ENCODE measurements around the gene CACNA1A. TPM values are rescaled to one million over a fixed set of nuclear protein-coding genes. Genes with fewer than 3 reads are reported as not detected.
"Not testable (repeated sequence)": the region's sequence is repeated elsewhere in the genome, so short reads cannot be mapped to it uniquely, and the experiment has no call there.

CACNA1A gene
- 0.32 and 0.47 TPM in 2 replicates for total RNA-seq

- peaks cover 47% of the 10 kb centered on the region for H3K27me3 Mint-ChIP-seq (ENCODE audit: insufficient read depth)
- no peak for DNase-seq (ENCODE audit: low spot score)
- no peaks in the 10 kb centered on the region for H3K9me3 Mint-ChIP-seq
- H3K27ac Mint-ChIP-seq, result no peak within 1 kb of the TSS
- H3K4me3 Mint-ChIP-seq, result no peak within 1 kb of the TSS
- no peaks in the 10 kb centered on the region for H3K36me3 Mint-ChIP-seq (ENCODE audit: low read depth)
- H3K4me1 Mint-ChIP-seq (ENCODE audit: low read depth), result no peaks in the 10 kb centered on the region
- intact Hi-C loops (cut with micrococcal nuclease), result no loop called here
These were observed at the start of gene CACNA1A for GRCh38 chr19:13506471-13506820. Gene CACNA1A (minus strand): TSS chr19:13506479. CDS start chr19:13506224, 255 bp downstream.

GRCh38 chr19:13554506-13555240, 48.4 kb upstream of the CACNA1A start:
- H3K9me3 Mint-ChIP-seq, result no peaks in the 10 kb centered on the region
- H3K27me3 Mint-ChIP-seq (ENCODE audit: insufficient read depth), result peaks cover 4% of the 10 kb centered on the region
- intact Hi-C loops (cut with micrococcal nuclease), result no loop called here

GRCh38 chr19:13553880-13554400, 47.7 kb upstream of the CACNA1A start:
- no peak overlapping the region for H3K27ac Mint-ChIP-seq

More at GRCh38 chr19:13554506-13555240, 48.4 kb upstream of the CACNA1A start:
- no peaks in the 10 kb centered on the region for H3K4me1 Mint-ChIP-seq (ENCODE audit: low read depth)
- H3K36me3 Mint-ChIP-seq (ENCODE audit: low read depth), result no peaks in the 10 kb centered on the region
- no peak overlapping the region for H3K27ac Mint-ChIP-seq
- no peak overlapping the region for H3K4me3 Mint-ChIP-seq
- DNase-seq (ENCODE audit: low spot score), result no peak

GRCh38 chr19:13548131-13548530, 41.9 kb upstream of the CACNA1A start:
- Mint-ChIP-seq H3K27ac (no peak overlapping the region), H3K27me3 (ENCODE audit: insufficient read depth) (peaks cover 4% of the 10 kb centered on the region), H3K36me3 (ENCODE audit: low read depth) (no peaks in the 10 kb centered on the region), H3K4me1 (ENCODE audit: low read depth) (no peaks in the 10 kb centered on the region), H3K9me3 (no peaks in the 10 kb centered on the region), H3K4me3 (no peak overlapping the region)
- intact Hi-C loops (cut with micrococcal nuclease), result no loop called here
- DNase-seq (ENCODE audit: low spot score), result no peak

More at GRCh38 chr19:13553880-13554400, 47.7 kb upstream of the CACNA1A start:
- intact Hi-C loops (cut with micrococcal nuclease), result no loop called here
- no peaks in the 10 kb centered on the region for H3K9me3 Mint-ChIP-seq
- no peaks in the 10 kb centered on the region for H3K36me3 Mint-ChIP-seq (ENCODE audit: low read depth)
- no peak for DNase-seq (ENCODE audit: low spot score)
- H3K4me1 Mint-ChIP-seq (ENCODE audit: low read depth), result no peaks in the 10 kb centered on the region
- peaks cover 4% of the 10 kb centered on the region for H3K27me3 Mint-ChIP-seq (ENCODE audit: insufficient read depth)
- no peak overlapping the region for H3K4me3 Mint-ChIP-seq

DNA sequence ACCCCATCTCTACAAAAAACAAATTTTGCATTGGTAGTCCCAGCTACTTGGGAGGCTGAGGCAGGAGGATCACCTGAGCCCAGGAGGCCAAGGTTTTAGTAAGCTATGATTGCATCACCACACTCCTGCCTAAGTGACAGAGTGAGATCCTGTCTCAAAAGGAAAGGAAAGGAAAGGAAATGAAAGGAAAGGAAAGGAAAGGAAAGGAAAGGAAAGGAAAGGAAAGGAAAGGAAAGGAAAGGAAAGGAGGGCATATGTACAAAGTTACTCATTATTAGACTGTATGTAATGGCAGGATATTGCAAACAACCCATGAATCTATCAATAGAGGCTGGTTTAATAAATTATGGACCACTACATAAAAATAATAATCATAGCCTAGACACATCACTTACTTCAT, 40.8 kb upstream of the CACNA1A start:
- DNase-seq (ENCODE audit: low spot score), result no peak
- Mint-ChIP-seq H3K27me3 (ENCODE audit: insufficient read depth) (peaks cover 4% of the 10 kb centered on the region), H3K4me1 (ENCODE audit: low read depth) (no peaks in the 10 kb centered on the region), H3K36me3 (ENCODE audit: low read depth) (no peaks in the 10 kb centered on the region), H3K27ac (no peak overlapping the region), H3K9me3 (no peaks in the 10 kb centered on the region), H3K4me3 (no peak overlapping the region)
- intact Hi-C loops (cut with micrococcal nuclease), result no loop called here

DNA sequence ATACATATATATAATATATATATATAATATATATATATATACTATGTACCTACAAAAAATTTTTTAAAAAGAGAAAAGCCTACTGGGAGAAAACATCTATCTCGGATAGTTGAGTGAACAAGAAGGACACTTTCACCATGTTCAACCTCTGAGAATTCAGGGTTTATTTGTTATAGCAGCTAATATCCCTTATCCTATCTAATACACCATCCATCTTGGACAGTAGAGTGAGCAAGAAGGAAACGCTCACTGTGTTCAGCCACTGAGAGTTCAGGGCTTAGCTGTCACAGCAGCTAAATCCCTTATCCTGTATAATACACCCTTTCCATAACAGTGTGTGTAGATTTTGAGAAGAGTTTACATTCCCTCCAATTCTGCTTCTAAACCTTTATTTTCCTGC, 38.1 kb upstream of the CACNA1A start:
- no peaks in the 10 kb centered on the region for H3K9me3 Mint-ChIP-seq
- no peaks in the 10 kb centered on the region for H3K4me1 Mint-ChIP-seq (ENCODE audit: low read depth)
- no peaks in the 10 kb centered on the region for H3K27me3 Mint-ChIP-seq (ENCODE audit: insufficient read depth)
- intact Hi-C loops (cut with micrococcal nuclease), result no loop called here
- DNase-seq (ENCODE audit: low spot score), result no peak
- H3K27ac Mint-ChIP-seq, result no peak overlapping the region
- no peak overlapping the region for H3K4me3 Mint-ChIP-seq
- no peaks in the 10 kb centered on the region for H3K36me3 Mint-ChIP-seq (ENCODE audit: low read depth)

GRCh38 chr19:13541554-13541953, 35.3 kb upstream of the CACNA1A start:
- H3K4me1 Mint-ChIP-seq (ENCODE audit: low read depth), result no peaks in the 10 kb centered on the region
- H3K27me3 Mint-ChIP-seq (ENCODE audit: insufficient read depth), result peaks cover 1% of the 10 kb centered on the region
- H3K9me3 Mint-ChIP-seq, result no peaks in the 10 kb centered on the region
- H3K27ac Mint-ChIP-seq, result no peak overlapping the region
- intact Hi-C loops (cut with micrococcal nuclease), result no loop called here
- H3K36me3 Mint-ChIP-seq (ENCODE audit: low read depth), result no peaks in the 10 kb centered on the region
- no peak for DNase-seq (ENCODE audit: low spot score)
- H3K4me3 Mint-ChIP-seq, result no peak overlapping the region

DNA sequence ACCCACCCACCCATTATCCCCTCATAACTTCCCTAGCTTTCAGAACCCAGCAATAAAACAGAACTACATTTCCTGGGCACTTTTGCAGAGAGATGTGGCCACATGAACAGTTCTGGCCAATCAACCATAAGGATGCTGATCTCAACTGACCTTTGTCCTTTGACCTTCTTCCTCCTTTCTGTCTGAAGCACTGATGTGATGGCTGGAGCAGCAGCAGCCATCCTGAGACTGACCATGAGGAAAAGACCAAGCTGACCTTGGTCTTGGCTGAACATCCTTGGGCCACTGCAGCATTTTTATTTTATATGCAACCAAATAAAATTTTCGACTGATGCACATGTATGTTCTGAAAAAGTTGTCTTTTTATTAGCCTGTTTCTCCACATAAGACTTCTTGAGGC, 33.1 kb upstream of the CACNA1A start:
- no peaks in the 10 kb centered on the region for H3K36me3 Mint-ChIP-seq (ENCODE audit: low read depth)

GRCh38 chr19:13538601-13539253, 32.4 kb upstream of the CACNA1A start:
- intact Hi-C loops (cut with micrococcal nuclease), result no loop called here
- Mint-ChIP-seq H3K36me3 (ENCODE audit: low read depth) (no peaks in the 10 kb centered on the region), H3K4me1 (ENCODE audit: low read depth) (no peaks in the 10 kb centered on the region), H3K27me3 (ENCODE audit: insufficient read depth) (peaks cover 1% of the 10 kb centered on the region), H3K9me3 (no peaks in the 10 kb centered on the region), H3K27ac (no peak overlapping the region), H3K4me3 (no peak overlapping the region)
- no peak for DNase-seq (ENCODE audit: low spot score)

More for the DNA sequence above, 33.1 kb upstream of the CACNA1A start:
- Mint-ChIP-seq H3K9me3 (no peaks in the 10 kb centered on the region), H3K27ac (no peak overlapping the region), H3K4me1 (ENCODE audit: low read depth) (no peaks in the 10 kb centered on the region), H3K27me3 (ENCODE audit: insufficient read depth) (peaks cover 1% of the 10 kb centered on the region), H3K4me3 (no peak overlapping the region)
- intact Hi-C loops (cut with micrococcal nuclease), result no loop called here
- no peak for DNase-seq (ENCODE audit: low spot score)

DNA sequence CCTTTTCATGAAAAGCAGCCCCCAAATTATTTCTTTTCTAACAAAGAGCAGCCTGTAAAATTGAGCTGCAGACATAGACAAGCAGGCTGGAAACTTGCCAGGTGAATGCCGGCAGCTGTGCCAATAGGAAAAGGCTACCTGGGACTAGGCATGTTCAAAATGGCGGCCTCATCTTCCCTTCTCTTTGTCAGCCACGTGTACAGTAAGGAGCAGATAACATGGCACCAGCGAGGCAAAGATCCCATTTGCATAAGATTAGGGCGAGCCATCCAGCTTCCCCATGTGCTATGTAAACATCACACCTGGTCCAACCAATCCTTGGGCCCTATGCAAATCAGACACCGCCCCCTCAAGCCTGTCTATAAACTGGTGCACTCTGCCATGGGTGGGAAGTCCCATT, 31.2 kb upstream of the CACNA1A start:
- no peaks in the 10 kb centered on the region for H3K9me3 Mint-ChIP-seq
- no peak overlapping the region for H3K27ac Mint-ChIP-seq
- no peak for DNase-seq (ENCODE audit: low spot score)
- intact Hi-C loops (cut with micrococcal nuclease), result no loop called here
- no peak overlapping the region for H3K4me3 Mint-ChIP-seq
- peaks cover 3% of the 10 kb centered on the region for H3K27me3 Mint-ChIP-seq (ENCODE audit: insufficient read depth)
- H3K4me1 Mint-ChIP-seq (ENCODE audit: low read depth), result no peaks in the 10 kb centered on the region
- no peaks in the 10 kb centered on the region for H3K36me3 Mint-ChIP-seq (ENCODE audit: low read depth)

GRCh38 chr19:13530720-13531119, 24.4 kb upstream of the CACNA1A start:
- no peak overlapping the region for H3K4me3 Mint-ChIP-seq
- intact Hi-C loops (cut with micrococcal nuclease), result no loop called here
- no peaks in the 10 kb centered on the region for H3K36me3 Mint-ChIP-seq (ENCODE audit: low read depth)
- no peak for DNase-seq (ENCODE audit: low spot score)
- no peaks in the 10 kb centered on the region for H3K4me1 Mint-ChIP-seq (ENCODE audit: low read depth)
- H3K9me3 Mint-ChIP-seq, result peaks cover 5% of the 10 kb centered on the region
- peaks cover 2% of the 10 kb centered on the region for H3K27me3 Mint-ChIP-seq (ENCODE audit: insufficient read depth)
- H3K27ac Mint-ChIP-seq, result no peak overlapping the region

GRCh38 chr19:13529721-13530120, 23.4 kb upstream of the CACNA1A start:
- H3K27me3 Mint-ChIP-seq (ENCODE audit: insufficient read depth); H3K4me1 Mint-ChIP-seq (ENCODE audit: low read depth); H3K4me3 Mint-ChIP-seq; H3K36me3 Mint-ChIP-seq (ENCODE audit: low read depth); H3K27ac Mint-ChIP-seq; H3K9me3 Mint-ChIP-seq; DNase-seq (ENCODE audit: low spot score); intact Hi-C loops (cut with micrococcal nuclease): not testable (repeated sequence)

DNA sequence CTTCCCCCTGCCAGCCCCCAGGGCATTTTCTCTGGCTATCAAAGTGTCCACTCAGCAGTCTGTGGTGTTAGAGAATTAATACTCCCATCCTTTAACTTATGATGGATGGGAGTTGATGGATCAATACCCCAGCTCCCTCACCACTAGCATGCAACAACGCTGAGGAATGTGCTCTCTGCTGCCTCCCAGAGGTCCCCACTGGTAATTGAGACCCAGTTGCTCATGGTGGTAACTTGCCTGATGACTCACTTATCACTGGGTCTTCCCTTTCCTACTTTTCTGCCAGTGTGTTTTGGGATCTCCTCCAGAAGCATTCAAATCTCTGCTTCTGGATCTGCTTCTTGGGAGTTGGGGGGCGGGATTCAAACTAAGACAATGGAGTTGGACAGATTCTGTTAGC, 20.3 kb upstream of the CACNA1A start:
- peaks cover 10% of the 10 kb centered on the region for H3K9me3 Mint-ChIP-seq
- H3K27ac Mint-ChIP-seq, result no peak overlapping the region
- H3K4me1 Mint-ChIP-seq (ENCODE audit: low read depth), result no peaks in the 10 kb centered on the region
- H3K27me3 Mint-ChIP-seq (ENCODE audit: insufficient read depth), result no peaks in the 10 kb centered on the region
- no peaks in the 10 kb centered on the region for H3K36me3 Mint-ChIP-seq (ENCODE audit: low read depth)
- H3K4me3 Mint-ChIP-seq, result no peak overlapping the region
- DNase-seq (ENCODE audit: low spot score), result no peak
- intact Hi-C loops (cut with micrococcal nuclease), result no loop called here
